Panc1 (cell line): Measurements from ENCODE around the gene CPM.

ENCODE experiments used
- POLR2AphosphoS5 ChIP-seq: IDR thresholded peaks from 2 replicates; pipeline ENCODE4 v1.6.1; 2012; ENCODE audit warnings: mild to moderate bottlenecking, low read depth, low read length, moderate library complexity
- TF ChIP-seq, protein P1 (sequence below): fragments of 450-650 bp; IDR thresholded peaks from 2 replicates; pipeline ENCODE4 v1.5.1; 2017; ENCODE audit warnings: mild to moderate bottlenecking

DNA sequence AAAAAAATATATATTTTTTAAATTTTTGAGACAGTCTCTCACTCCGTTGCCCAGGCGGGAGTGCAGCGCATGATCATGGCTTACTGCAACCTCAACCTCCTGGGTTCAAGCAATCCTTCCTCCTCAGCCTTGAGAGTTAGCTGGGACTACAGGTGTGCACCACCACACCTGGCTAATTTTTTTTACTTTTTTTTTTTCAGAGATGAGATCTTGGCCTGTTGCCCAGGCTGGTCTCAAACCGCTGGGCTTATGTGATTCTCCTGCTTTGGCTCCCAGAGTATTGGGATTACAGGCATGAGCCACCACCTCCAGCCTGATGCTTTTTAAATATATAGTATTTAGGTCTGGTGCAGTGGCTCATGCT is 100.5 kb downstream of the CPM start:
- TF ChIP-seq, protein P1, sequence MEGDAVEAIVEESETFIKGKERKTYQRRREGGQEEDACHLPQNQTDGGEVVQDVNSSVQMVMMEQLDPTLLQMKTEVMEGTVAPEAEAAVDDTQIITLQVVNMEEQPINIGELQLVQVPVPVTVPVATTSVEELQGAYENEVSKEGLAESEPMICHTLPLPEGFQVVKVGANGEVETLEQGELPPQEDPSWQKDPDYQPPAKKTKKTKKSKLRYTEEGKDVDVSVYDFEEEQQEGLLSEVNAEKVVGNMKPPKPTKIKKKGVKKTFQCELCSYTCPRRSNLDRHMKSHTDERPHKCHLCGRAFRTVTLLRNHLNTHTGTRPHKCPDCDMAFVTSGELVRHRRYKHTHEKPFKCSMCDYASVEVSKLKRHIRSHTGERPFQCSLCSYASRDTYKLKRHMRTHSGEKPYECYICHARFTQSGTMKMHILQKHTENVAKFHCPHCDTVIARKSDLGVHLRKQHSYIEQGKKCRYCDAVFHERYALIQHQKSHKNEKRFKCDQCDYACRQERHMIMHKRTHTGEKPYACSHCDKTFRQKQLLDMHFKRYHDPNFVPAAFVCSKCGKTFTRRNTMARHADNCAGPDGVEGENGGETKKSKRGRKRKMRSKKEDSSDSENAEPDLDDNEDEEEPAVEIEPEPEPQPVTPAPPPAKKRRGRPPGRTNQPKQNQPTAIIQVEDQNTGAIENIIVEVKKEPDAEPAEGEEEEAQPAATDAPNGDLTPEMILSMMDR: no peak
- TF ChIP-seq POLR2AphosphoS5: no peak
